H1 (cell line): ENCODE results near the gene MARCHF2. TPM values are rescaled to one million over a fixed set of nuclear protein-coding genes. Genes with fewer than 3 reads are reported as not detected.

Experiments used
- EZH2 ChIP-seq: fragments of 200-600 bp; sonication (generic); IDR thresholded peaks from 2 replicates; pipeline ENCODE4 v1.7.1; 2012; ENCODE audit warnings: low read depth, mild to moderate bottlenecking, moderate library complexity, low read length, inconsistent platforms; ENCODE audit not compliant: severe bottlenecking
- HDAC6 ChIP-seq: IDR thresholded peaks from one replicate; pipeline ENCODE4 v1.7.1; 2012; ENCODE audit warnings: low read depth, mild to moderate bottlenecking, inconsistent platforms, low read length, moderate library complexity
- KDM5A ChIP-seq: fragments of 200-600 bp; IDR thresholded peaks from 2 replicates; pipeline ENCODE4 v1.7.1; 2012; ENCODE audit warnings: mild to moderate bottlenecking, low read length, inconsistent platforms, mixed read lengths
- NANOG ChIP-seq: IDR thresholded peaks from 2 replicates; pipeline ENCODE4 v1.6.1; 2011; ENCODE audit warnings: low read length, low read depth, mild to moderate bottlenecking, inconsistent platforms; ENCODE audit not compliant: insufficient read depth, poor library complexity, severe bottlenecking
- PHF8 ChIP-seq: fragments of 200-600 bp; sonication (generic); conservative IDR thresholded peaks from 2 replicates; pipeline ENCODE4 v1.7.1; 2012; ENCODE audit warnings: low read depth, mild to moderate bottlenecking, inconsistent platforms, low read length, moderate library complexity
- POLR2AphosphoS5 ChIP-seq: IDR thresholded peaks from 2 replicates; pipeline ENCODE4 v1.6.1; 2011; ENCODE audit warnings: low read depth, low read length
- SP4 ChIP-seq: IDR thresholded peaks from 2 replicates; pipeline ENCODE4 v1.6.1; 2012; ENCODE audit warnings: low read length, inconsistent platforms
- SRF ChIP-seq: IDR thresholded peaks from 2 replicates; pipeline ENCODE4 v1.6.1; 2011; ENCODE audit warnings: mild to moderate bottlenecking, low read depth, low read length, moderate library complexity
- polyA plus RNA-seq, 7 experiments: library from polyadenylated mRNA; depleted of rRNA in 3 of 7; stranded (reverse) in 5 of 7; unstranded in 2 of 7; fragments of >200 nt in 5 of 7; fragments of 200-250 nt in 2 of 7; gene quantifications; 1 replicate in 5 of 7; 2 replicates in 1 of 7; 4 replicates in 1 of 7; pipeline versions ENCODE4 v1.2.1 to v1.2.3, GENCODE V29; 2011 to 2013; ENCODE audit warnings: missing spikeins in 2 of 7, mixed read lengths in 2 of 7
- total RNA-seq: library from RNA; stranded (reverse); fragmentation: NEBNext Ultra II Directional; extraction: Animal tissue kit (Norgen Biotek cat#: 25700); gene quantifications from 2 replicates; pipeline ENCODE4 v1.2.1, GENCODE V29; 2021
- TF ChIP-seq, protein P1 (sequence below): fragments of 300-600 bp; sonication (generic); IDR thresholded peaks from 2 replicates; pipeline ENCODE4 v1.7.1; 2012; ENCODE audit warnings: low read length, moderate library complexity, mild to moderate bottlenecking, inconsistent platforms; ENCODE audit not compliant: insufficient replicate concordance
- TF ChIP-seq, protein P2 (sequence below): IDR thresholded peaks from 2 replicates; pipeline ENCODE4 v1.6.1; 2011; ENCODE audit warnings: low read depth, mild to moderate bottlenecking, low read length; ENCODE audit not compliant: insufficient read depth

MARCHF2 gene
- total and polyA plus RNA-seq, 2 of the 8 experiments (the other 6 are each of a cell fraction or from before 2014, with no cell fraction given): 18.5 to 46.2 TPM

DNA sequence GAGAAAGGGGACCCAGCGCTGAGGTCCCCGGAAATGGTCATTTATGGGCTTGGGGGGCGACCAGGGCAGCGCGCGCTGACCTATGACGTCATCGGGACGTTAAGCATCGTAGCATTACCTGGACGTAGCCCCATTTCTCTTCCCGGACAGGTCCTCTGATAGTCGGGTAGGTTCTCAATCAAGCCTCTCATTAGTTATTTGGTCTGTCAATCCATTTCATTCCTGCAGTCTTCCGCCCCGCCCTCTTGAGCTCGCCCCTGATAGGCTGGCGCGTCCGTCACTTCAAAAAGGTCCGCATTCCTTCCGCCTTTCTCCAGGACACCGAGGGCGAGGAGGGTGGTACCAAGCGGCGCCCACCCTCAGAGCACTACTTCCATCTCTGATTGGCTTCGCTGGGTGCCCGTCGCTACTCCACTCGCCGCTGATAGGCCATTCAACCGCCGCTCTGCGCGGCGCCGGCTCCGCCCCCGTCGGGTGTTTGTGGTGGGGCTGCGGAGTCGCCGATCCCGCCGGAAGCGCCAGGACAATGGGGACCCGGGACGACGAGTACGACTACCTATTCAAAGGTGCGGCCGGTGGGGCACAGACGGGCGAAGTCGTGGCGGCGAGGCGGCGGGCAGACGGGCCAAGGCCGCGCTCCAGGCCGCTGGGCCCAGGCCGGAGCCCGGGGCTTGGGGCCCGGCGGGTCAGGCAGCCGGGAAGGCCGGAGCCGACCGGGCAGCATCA is 23.1 kb upstream of the MARCHF2 start, which contains the start of gene RAB11B (continued):
- TF ChIP-seq, protein P1, sequence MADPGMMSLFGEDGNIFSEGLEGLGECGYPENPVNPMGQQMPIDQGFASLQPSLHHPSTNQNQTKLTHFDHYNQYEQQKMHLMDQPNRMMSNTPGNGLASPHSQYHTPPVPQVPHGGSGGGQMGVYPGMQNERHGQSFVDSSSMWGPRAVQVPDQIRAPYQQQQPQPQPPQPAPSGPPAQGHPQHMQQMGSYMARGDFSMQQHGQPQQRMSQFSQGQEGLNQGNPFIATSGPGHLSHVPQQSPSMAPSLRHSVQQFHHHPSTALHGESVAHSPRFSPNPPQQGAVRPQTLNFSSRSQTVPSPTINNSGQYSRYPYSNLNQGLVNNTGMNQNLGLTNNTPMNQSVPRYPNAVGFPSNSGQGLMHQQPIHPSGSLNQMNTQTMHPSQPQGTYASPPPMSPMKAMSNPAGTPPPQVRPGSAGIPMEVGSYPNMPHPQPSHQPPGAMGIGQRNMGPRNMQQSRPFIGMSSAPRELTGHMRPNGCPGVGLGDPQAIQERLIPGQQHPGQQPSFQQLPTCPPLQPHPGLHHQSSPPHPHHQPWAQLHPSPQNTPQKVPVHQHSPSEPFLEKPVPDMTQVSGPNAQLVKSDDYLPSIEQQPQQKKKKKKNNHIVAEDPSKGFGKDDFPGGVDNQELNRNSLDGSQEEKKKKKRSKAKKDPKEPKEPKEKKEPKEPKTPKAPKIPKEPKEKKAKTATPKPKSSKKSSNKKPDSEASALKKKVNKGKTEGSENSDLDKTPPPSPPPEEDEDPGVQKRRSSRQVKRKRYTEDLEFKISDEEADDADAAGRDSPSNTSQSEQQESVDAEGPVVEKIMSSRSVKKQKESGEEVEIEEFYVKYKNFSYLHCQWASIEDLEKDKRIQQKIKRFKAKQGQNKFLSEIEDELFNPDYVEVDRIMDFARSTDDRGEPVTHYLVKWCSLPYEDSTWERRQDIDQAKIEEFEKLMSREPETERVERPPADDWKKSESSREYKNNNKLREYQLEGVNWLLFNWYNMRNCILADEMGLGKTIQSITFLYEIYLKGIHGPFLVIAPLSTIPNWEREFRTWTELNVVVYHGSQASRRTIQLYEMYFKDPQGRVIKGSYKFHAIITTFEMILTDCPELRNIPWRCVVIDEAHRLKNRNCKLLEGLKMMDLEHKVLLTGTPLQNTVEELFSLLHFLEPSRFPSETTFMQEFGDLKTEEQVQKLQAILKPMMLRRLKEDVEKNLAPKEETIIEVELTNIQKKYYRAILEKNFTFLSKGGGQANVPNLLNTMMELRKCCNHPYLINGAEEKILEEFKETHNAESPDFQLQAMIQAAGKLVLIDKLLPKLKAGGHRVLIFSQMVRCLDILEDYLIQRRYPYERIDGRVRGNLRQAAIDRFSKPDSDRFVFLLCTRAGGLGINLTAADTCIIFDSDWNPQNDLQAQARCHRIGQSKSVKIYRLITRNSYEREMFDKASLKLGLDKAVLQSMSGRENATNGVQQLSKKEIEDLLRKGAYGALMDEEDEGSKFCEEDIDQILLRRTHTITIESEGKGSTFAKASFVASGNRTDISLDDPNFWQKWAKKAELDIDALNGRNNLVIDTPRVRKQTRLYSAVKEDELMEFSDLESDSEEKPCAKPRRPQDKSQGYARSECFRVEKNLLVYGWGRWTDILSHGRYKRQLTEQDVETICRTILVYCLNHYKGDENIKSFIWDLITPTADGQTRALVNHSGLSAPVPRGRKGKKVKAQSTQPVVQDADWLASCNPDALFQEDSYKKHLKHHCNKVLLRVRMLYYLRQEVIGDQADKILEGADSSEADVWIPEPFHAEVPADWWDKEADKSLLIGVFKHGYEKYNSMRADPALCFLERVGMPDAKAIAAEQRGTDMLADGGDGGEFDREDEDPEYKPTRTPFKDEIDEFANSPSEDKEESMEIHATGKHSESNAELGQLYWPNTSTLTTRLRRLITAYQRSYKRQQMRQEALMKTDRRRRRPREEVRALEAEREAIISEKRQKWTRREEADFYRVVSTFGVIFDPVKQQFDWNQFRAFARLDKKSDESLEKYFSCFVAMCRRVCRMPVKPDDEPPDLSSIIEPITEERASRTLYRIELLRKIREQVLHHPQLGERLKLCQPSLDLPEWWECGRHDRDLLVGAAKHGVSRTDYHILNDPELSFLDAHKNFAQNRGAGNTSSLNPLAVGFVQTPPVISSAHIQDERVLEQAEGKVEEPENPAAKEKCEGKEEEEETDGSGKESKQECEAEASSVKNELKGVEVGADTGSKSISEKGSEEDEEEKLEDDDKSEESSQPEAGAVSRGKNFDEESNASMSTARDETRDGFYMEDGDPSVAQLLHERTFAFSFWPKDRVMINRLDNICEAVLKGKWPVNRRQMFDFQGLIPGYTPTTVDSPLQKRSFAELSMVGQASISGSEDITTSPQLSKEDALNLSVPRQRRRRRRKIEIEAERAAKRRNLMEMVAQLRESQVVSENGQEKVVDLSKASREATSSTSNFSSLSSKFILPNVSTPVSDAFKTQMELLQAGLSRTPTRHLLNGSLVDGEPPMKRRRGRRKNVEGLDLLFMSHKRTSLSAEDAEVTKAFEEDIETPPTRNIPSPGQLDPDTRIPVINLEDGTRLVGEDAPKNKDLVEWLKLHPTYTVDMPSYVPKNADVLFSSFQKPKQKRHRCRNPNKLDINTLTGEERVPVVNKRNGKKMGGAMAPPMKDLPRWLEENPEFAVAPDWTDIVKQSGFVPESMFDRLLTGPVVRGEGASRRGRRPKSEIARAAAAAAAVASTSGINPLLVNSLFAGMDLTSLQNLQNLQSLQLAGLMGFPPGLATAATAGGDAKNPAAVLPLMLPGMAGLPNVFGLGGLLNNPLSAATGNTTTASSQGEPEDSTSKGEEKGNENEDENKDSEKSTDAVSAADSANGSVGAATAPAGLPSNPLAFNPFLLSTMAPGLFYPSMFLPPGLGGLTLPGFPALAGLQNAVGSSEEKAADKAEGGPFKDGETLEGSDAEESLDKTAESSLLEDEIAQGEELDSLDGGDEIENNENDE: no peak
- TF ChIP-seq PHF8 (peak; percentile 96), POLR2AphosphoS5 (peak; percentile 92), NANOG (peak; percentile 56), SP4 (peak; percentile 85; the same call in 1 of the 2 replicates), KDM5A (no peak), EZH2 (no peak), HDAC6 (no peak), SRF (peak; percentile 98)
- TF ChIP-seq, protein P2, sequence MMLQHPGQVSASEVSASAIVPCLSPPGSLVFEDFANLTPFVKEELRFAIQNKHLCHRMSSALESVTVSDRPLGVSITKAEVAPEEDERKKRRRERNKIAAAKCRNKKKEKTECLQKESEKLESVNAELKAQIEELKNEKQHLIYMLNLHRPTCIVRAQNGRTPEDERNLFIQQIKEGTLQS: peak; percentile 36; the same call in 1 of the 2 replicates
